NCI-H82 treated with DMSO at 0.1 percent for 48 hours (cell line): Measurements from ENCODE around the gene DMAP1.
A peak's percentile ranks its signal among the peaks of the same experiment; 100 is the strongest.

ENCODE experiments used
- DNase-seq: peaks from one replicate; lab custom pipeline; 2025; ENCODE audit not compliant: unreplicated experiment; lab: John Stamatoyannopoulos, UW

Gene DMAP1

DNA sequence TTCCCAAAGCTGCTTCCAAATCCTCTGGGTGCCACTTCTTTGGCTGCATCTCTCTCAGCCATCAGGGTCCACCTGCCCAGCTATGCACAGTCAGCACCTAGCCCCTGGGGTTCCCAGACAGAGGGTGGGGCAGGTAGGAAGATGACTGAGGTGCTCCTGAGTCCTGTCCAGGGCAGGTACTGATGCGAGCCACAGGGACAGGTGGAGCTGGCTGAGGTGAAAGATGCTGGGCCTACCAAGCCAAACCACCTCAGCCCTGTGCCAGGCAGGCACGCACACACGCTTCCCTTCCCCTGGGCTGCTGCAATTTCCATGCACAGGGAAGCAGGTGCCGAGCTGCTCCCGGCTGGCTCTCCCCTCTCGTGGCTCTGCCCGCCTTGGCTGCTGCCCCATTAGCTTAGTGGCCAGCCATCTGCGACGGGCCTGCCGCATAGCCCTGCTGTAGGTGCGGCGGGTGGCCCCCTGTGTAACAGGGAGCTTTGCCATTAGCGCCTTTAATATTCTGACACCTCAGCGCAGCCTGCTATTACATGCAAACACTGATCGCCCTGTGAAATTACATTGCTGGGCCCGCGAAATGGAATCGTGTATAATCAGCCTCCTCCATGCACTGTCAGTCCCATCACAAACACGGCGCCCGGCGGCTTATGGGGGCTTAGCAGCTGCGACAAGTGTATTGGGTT, 38.9 kb downstream of the DMAP1 start:
- no peak for DNase-seq

DNA sequence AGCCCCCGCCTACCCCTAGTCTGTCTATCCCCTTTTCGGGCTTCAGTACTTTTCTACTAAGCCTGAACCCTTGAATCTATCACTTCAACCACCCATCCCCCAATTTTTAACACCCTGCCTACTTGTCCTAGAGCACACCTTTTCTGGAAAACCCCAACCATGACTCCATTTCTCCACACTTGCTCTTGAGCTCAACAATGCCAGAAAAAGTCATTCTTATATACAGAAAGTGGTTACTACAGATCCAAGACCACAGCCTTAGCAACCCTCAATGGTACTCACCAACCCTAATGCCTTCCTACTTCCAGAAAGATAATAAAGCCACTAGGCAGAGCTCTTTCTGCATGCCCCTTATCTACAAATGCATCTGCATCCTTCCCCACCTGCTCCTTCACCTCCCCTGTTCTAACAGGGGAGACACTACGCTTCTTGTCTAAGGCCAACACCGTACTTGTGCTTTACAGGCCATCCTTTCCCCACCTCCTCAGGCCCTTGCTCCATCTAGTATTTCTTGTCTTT, 41.2 kb downstream of the DMAP1 start:
- no peak for DNase-seq

DNA sequence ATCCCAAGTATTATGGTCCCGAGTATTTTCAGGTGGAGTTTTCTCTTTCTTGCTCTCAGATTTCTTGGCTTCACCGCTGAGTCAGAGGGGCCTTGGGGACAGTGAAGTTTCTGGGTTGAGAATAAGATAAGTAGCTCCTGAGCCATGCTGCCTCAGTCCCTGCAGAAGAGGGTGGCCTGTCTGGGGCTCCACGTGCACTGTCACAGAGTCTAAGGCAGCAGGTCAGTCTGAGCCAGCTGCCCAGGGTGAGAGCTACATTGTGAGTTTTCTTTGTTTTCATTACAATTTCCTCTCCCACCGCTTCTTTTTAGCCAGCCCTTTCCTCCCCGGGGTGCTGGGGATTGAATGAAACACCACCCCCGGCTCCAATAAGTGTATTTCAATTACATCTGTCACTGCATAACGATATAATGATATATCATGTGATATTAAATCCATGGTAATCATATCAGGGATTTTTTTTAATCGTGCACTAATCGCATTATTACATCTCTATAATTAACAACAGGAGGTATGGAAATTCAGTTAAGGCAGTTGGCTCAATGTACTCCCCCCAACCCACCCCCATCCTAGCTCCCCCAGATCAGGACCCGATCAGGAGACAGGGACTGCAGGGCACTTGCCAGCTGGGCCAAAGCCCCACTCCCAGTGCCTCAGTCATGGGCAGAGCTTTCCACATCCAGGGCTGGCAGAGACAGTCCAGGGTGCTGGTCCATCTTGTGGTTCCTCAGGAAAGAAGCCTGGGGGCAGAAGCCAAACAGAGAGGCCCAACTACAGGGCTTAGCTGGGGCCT, 43.7 kb downstream of the DMAP1 start:
- peak; percentile 43 for DNase-seq

DNA sequence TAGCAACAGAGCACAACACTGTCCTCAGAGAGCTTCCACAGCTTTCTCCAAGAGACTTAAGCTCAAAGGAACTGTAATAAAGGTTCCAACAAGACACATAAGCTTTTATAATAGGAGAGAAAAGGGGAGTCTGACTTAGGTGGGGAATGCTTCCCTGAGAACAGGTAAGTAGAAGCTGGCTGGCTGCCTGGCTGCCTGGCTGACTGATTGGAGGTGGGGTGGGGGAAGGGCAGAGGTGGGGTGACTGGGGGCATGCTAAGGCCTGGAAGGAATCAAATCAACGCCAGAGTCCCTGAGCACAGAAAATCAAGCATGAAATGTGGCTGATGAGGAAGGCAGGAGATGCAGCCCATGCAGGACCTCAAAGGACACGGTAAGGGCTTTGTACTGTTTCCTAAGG, 45.8 kb downstream of the DMAP1 start:
- DNase-seq, result no peak

DNA sequence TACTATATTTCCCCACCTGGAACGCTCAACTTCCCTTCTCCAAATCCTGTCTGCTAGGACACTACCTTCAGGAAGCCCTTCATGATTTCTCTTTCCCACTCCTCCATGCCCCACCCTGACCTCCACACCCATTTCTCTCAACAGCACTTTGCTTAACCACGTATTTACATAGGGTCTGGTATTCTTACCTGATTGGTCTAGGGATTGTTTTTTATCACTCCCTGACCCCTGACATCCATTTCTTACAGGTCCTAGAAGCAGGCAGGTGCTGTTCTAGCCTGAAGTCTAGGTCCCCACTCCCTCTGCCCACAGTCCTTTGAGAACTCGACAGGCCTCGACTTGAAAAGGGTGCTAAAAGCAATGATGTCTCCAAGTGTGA, 47.5 kb downstream of the DMAP1 start:
- DNase-seq, result no peak

DNA sequence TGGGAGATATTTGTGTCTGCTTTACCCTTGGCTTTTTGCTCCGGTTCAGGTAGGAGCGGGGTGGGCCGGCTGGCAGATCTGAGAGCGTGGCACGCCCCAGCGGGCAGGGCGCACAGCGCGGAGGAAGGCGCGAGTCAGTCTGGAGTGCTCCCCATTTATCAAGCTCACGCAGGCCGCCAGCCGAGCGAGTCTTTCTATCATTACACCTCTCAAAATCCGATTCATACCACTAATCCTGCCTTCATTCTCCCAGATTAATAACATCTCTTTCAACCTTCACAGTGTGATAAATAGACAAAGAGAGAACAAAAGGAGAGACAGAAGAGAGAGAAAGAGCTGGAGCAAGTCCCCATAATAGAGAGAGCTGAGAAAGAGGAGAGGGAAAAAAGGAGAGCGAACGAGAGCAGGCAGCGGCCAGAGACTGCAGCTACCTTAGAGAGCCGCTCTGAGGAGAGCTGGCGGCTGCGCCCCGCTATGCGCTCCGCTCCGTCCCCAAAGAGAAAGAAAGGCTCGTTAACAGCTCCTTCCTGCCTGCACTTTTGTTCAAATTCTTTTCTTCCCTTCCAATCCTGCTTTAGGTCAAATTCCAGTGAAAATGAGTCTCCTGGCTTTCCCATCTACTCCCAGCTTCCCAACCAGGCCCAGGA, 48.0 kb downstream of the DMAP1 start:
- no peak for DNase-seq

DNA sequence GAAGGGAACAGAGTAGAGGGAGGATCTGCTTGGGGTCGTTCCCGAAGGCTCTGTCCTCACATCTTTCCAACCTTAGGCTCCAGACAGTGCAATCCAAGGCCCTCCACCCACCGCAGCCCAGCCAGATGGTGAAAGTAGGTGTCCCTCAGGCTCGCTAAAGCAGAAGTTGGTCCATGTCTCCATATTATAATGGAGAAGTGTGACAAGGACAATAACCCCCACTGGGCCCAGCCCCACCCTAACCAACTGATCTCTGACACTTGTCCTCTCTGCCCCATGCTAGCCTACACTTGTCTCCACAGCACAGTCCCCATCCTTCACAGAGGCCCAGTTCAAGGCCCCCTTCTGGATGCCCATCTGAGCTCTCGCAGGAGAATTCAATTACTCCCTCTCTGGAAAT, 48.7 kb downstream of the DMAP1 start:
- DNase-seq, result no peak

DNA sequence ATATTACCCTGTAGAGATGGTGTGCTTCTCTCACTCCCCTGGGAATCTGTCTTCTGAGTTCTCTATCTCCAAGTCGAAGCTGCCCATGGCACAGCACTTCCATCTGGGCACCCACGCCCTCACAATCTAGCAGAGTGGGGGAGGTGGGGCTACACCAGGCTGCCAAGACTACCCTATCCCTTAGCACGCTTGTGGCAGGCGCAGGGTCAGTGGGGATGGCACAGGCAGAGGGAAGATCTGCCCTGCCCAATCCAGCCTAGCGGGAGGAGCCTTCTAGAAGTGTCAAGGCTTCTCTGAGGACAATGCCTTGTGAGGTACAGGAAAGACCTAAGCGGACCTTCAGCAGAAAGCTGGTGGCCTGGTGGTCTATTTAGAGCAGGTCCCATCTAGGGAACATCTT, 49.1 kb downstream of the DMAP1 start:
- DNase-seq, result no peak

DNA sequence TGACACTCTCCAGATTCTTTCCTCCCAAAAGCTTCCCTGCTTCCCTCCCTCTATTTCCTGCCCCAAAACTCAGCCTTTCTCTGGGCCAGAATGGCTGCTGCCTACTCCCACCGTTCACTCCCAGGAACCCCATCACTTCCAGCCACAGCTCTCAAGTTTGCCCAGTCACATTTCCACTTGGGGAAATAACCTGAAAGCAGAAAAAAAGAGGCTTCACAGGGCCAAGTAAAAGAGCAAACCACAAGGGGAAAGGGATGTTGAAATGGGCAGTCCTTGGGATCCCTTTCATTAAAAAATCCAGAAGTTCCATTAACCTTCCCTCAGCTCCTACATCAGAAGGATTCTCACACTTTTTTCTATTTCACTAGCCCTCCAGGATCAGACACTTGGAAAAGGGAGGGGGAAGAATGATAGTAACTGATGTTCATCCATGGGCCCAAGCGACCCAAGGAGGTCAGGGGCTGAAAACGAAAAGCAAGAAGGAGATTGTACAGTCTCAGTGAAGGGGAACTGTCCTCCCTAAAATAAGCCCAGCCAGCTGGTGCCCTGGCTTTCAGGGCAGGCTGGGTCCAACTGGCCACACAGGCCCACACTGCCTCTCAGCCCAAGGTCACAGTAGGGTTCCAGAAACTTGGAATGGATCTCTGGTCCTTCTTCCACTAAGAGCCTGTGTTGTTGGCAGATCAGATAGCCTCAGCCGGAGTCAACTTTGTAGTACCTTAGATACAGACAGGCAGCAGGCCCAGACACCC, 49.7 kb downstream of the DMAP1 start:
- DNase-seq, result no peak

DNA sequence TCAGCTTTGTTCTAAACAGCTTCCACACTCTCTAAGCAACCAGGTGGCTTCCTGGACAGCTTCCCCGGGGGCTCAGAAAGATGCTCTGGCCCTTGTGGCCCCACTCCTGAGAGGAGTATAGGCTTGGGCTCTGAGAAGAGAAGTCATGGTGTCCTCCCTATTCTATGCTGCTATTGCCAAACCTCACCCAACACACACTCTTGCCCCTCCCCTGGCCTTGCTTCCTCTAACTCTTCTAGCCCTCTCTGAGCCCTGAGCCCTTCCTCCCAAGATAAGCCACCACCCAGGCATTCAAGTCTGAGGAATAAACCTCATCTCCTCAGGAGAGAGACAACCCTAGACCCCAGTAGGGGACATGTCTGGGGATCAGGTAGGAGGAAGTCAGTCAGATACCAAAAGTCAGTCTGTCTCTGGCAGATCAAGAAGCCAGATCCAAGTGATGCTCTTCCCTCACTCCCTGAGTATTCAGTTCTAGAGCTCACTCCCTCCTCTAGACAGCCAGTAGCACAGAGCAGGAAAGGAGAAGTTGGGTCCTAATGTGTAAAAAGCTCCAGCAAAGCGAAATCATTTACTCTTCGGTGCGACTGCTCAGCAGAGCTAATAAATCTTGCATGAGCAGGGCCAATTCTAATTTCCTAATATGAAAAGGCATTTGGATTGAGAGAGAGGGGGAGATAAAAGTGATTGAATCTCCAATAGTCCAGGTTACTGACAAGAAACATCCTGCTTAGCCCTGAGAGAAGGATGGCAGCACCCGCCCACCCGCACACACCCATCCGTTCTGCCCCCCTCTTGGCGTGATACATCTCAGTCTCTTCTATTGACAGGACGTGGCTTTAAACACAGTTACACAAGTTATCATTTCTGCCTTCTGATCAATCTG, 50.5 kb downstream of the DMAP1 start:
- no peak for DNase-seq

DNA sequence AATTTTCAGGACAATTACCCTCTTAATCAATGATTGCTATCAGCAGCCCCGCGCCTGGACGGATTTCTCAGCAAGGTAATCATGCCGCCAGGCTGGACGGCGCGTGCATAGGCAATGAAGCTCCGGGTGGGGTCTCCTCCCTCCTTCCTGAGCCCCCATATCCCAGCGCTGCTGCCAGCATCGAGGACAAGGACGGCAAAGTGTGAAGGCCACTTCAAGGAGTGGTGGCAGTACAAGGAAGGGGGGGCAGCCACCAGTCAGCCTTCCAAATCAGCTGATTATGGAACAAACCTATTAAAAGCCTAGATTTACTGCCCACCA, 51.1 kb downstream of the DMAP1 start:
- no peak for DNase-seq

DNA sequence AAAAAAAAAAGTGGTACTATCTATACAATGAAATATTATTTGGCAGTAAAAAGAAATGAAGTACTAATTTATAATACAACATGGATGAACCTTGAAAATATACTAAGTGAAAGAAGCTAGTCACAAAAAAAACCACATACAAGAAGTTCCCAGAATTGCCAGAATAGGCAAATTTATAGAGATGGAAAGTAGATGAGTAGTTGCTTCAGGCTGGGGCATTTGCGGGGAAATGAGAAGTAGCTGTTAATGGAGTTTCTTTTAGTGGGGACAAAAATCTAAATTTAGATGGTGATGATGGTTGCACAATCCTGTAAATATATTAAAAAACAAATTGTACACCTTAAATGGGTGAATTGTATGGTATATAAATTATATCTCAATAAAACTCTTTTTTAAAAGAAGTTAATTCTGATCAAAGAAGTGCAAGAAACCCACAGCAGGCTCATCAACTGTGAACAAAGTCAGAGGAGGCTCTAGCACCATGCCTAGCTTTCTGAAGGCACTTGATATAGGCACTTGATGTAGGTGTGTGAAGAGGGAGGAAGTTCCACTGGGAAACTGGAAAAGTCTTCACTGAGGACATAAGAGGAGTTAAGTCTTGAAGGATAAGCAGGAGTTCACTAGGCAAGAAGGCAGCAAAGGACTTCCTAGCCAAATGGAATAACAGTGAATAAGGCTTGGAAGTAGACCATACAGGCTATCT, 52.5 kb downstream of the DMAP1 start:
- DNase-seq, result no peak

DNA sequence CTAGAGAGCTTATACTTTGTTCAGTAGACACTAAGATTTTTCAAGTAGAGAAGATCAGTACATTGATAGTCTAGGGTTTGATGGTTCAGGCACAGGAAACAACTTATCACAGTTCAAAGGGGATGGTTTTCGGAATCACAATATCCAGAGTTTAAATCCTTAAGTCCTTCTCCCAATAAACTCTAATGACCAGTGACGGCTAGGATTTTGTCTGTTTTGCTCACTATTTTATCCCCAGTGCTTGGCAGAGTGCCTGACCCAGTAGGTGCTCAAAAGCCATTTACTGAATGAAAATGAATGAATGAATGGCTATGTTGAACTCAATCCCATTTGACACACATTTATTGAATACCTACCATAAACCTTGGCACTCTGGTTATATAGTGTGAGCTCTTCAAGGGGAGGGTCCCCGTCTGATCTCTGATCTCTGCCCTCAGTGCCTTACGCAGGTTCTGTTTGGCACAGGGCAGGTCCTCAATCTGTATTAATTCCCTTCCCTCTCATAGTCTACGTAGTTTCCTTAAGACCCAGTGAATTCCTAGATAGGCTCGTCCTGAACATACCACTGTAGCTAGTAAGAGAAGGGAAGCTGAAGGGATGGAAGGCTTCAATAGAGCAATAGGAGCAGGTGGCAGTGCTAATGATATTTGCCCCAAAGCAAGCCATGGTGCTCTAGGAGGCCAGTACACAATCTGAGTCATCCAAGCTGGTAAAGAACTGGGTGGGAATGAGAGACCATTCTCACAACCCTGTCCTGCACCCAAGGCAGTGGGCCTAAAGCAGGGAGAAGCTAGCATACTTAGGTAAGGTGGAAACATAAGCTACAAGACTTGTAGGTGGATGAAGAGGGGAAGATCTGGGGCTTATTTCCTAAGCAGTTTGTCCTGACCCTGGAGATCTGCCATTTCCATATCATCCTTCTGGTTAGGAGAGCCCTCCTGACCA, 53.4 kb downstream of the DMAP1 start:
- DNase-seq, result no peak

DNA sequence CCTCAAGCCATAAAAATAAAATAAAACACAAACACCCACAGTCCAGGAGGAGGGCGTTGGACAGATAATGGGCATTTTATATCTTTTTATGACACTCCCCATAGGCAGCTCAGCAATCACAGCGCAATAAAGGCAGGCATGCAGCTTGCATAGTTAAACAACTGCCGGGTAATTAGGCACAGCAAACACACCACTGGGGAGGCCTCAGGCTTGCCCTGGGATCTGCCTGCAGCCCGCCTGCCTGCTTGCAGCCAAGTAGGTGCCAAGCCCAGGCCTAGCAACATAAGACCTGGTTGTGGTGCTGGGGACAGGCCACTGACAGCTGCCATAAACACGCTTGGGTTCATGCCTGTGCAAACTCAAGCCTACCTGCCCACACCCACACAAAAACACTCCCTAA, 54.2 kb downstream of the DMAP1 start:
- no peak for DNase-seq

DNA sequence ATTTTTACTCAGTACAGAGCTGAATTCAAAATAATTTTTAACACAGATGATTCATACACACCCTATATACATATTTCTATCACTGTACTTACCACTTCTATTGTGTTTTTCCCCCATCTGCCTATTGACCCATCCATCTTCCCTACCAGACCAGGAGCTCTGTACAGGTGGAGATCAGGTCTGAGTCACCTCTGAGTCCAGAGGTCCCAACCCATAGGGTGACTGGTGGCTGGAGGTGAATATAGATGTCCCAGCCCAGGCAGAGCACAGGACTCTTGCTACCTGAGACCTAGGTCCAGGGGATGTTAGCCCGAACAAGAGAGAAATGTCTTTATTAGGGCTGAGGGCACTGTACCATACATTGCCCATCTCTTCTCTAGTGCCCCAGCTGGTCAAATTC, 54.8 kb downstream of the DMAP1 start:
- DNase-seq, result no peak
